NCI-H2107 treated with DMSO at 0.1 percent for 48 hours (cell line): ENCODE data around the gene SUMF1.

Source experiments
- DNase-seq: peaks from one replicate; lab custom pipeline; 2025; ENCODE audit not compliant: unreplicated experiment; lab: John Stamatoyannopoulos, UW

SUMF1 gene

DNA sequence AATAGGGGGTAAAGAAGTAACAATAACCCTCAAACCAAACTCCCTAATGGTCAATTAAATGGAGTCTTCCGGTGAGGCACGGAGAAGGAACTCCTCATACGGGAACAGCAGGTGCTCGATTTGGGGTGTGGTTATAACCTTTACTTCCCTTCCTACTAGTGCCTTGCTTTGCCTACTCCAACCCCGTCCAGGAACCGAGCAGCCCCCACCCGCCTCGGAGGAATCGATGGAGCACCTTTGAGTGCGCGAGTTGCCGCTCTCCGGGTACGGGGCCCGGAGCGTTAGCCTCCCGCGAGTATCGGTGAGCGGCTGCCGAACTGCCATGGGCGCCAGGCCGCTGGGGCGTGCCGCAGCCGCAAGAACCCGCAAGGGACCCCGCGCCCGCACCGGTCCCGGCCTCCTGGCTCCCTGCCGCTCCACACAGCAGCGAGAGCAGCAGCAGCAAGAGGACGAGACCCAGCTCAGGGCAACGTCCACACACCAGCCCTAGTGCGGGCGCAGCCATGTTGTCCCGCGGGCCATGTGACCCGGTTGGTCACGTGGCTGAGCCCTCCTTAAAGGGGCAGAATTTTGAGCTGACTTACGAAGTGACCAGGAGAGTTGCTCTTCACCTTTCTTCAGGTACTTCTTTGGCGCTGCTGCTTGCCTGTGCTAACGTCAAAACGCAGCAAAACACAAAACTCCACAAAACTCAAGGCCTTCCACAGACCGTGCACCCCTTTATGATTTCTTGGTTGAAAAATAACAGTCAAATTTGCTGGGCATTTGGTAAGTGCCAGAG is at the start of gene SUMF1:
Gene SUMF1, minus strand, starts transcription at position 529 of the 781 bp plus-strand sequence. Its CDS starts 24 bp downstream, at position 505.
- DNase-seq, result no peak

DNA sequence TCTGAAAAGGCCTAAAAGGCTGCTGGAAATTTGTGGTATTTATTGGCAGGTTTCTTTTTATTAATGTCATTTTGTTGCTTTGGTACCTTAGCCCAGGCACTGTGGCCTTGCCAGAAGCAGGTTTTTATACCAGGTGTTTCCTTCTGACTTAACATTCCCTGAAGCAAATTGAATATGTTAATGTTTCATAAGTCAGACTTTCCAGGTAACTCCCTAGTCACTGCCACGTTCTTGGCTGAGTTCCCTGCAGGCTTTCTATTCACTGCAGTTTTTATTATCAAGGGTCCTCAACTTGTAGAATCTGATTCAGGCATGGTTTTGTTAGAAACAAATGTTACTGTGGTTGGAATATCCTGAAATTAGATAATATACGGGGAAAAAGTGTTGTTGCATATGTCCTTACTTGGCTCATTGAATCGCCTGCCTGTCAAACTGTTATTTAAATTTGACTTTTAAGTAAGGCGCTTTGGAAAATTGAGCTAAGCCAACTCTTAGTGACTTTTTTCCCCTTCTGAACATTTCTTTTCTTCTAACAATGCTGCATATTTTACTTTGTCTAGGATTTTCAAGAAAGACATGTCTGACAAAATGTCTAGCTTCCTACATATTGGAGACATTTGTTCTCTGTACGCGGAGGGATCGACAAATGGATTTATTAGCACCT is 49.0 kb upstream of the SUMF1 start:
- no peak for DNase-seq

- no peak for DNase-seq
Observed at GRCh38 chr3:4514916-4515315, 47.8 kb upstream of the SUMF1 start.

GRCh38 chr3:4514321-4514720 is 47.3 kb upstream of the SUMF1 start:
- DNase-seq, result no peak

DNA sequence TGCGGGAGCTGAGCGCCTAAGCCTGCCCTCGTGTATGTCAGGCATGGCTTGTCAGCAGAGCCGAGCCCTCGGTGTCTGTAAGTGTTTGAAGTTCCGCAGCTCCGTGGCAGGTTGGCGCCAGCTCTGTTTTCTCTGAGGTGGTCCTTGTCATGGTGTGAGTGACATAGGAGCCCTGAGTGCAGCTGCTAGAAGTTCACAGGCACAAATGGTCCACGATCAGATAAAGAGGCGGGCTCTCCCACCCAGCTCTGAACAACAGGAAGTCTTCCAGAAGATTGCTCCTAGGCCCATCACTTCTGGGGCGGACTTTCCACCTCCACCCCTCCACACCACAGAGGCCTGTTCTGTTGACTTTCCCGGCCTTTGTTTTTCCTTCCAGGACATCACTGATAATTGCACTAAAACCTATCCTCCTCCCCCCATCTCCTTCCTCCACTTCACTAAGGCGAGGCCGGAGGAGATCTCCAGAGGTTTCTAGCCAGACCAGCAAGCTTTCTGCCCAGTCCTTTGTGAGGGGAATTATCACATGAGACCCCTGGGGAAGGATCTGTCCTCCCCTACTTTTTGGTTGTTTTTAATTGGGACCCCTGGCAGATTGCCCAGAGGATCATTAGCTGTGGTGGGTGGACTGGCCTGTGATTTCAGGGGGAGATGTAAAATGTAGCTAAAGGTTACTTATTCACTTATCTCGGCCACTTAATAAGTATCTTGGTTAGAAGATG is 46.0 kb upstream of the SUMF1 start:
- DNase-seq, result no peak

DNA sequence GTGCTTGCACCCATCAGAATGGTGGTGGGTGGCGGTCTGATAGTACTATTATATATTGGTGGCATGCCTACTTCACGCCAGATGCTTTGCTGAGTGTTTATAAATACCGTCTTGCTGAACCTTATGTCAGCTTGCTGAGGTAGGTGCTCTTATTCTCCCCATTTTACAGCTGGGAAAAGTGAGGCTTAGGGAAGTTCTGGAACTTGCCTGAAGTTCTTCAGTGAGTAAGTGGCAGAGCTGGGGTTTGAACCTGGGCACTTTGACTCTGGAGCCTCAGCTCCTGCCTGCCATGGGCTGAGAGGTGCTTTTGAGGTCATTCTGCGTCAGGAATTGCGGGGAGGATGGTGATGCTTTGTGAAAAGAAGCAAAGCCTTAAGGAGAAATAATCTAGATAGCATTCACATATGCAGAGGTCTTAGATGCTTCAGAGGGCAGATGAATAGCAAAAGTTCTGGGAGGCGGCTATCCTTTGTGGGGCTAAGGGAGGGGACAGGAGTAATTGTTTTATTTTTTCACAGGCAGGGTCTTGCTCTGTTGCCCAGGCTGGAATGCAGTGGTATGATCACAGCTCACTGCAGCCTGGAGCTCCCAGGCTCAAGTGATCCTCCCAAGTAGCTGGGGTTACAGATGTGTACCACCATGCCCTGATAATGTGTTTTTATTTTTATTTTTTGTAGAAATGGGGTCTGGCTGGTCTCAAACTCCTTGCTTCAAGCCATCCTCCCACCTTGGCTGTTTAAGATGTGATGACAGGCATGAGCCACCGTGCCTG is 44.6 kb upstream of the SUMF1 start:
- DNase-seq, result no peak

DNA sequence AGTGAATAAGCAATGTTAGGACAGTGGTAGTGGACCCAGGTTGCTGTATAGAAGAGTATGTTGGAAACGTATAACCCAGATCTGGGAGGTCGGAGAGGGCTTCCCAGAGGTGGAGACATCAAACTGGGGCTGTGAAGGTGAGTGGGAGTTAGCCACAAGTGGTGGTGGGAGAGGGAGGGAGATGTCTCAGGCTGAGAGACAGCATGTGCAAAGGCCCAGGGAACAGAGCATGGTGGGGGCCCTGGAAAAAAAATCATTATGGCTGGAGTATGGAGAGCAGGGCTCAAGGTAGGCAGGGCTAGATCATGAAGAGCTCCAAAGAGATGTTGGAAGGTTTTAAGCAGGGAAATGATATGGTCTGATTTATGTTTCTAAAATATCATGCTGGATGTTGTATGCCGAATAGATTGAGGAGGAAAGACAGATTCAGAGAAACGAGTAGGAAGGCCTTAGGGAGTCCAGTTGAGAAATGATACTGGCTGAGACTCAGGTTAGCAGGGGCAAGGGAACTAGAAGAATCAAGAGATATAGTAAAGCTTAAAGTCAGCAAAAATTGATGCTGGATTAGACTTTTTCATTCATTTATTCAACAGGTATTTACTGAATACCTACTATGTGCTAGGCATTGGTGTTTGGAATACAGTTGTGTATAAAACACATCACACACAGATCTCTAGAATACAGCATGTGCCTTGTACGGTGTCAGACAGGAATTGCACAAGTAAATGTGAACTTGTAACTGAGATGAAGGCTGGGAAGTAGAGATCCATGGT is 43.1 kb upstream of the SUMF1 start:
- DNase-seq, result no peak

DNA sequence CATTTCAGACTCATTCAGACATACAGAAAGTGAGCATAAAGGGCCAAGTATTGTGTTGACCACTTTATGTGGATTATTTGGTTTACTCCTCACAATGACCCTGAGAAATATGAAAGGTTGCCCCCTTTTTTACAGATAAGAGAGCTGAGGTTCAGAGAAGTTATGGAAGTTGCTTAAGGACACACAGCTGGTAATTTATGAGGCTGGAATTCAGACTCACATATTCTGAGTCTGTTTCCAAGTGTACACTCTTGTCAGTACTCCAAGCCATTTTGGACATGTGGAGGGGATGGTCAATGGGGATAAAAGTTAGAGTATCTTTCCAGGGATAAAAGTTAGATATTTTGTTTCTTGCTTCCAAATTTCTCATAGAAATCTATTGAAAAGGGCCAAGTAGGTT is 42.0 kb upstream of the SUMF1 start:
- no peak for DNase-seq

- no peak for DNase-seq
Observed at GRCh38 chr3:4508048-4508981, 41.2 kb upstream of the SUMF1 start.

DNA sequence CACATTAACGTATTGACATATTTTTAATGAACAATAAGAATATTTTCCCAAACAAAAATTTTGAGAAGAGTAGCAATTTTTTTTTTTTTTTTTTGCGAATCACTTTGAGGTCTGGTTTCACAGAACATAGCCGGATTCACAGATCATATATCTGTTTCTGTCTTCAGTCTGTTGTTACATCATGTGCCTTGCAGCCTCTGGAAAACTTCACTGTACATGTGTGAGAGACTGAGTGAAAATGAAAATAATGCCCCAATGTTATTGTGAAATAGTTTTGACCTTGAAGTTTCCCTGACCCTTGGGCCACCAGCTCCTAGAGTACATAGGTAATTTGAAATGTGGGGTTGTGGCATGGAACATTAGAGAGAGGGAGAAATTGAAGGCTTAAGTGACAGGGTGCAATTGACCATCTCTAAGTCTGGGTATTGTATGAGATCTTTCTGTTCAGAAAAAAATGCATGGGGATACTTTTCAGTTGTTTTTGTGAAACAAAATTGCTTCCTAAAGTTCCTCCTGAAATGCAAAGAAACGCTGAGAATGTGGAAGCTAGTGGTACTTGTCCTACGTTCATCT is 40.0 kb upstream of the SUMF1 start:
- DNase-seq, result no peak

GRCh38 chr3:4506559-4507023 is 39.5 kb upstream of the SUMF1 start:
- no peak for DNase-seq

DNA sequence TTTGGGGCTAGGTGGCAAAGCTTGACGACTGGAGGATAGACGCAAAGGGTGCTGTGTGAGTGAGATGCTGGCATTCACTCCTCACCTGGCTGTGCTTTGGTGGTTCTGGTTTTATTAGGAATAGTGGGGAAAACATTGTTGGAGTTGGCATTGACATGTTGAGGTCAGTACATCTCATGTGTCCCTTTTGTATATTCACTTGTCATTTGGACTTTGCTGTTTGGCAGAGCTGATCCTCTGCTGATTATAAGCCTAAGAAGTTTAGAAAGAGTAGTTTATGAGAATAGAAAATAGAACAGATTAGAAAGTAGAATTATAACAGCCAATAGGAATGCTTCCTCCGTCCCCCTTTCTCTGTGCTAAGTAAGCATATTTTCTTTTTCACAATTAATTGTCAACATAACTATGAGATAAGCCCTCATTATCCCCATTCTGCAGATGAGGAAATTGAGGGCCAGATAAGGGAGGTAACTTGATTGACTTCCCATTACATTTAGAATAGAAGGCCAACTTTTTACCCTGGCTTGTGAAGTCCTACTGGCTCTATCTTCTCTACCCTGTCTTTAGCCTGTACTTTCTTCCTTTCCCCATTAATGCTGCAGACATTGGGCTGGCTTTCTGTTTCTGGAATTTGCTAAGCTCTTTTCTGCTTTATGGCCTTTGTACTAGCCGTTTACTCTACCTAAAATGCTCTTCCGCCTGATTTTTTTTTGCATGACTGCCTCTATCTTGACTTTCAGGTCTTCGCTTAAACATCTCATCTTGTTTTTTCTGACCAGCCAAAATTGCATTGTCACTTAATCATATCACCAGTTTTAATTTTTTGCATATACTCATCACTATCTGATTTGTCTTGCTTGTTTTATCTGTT is 38.9 kb upstream of the SUMF1 start:
- no peak for DNase-seq

DNA sequence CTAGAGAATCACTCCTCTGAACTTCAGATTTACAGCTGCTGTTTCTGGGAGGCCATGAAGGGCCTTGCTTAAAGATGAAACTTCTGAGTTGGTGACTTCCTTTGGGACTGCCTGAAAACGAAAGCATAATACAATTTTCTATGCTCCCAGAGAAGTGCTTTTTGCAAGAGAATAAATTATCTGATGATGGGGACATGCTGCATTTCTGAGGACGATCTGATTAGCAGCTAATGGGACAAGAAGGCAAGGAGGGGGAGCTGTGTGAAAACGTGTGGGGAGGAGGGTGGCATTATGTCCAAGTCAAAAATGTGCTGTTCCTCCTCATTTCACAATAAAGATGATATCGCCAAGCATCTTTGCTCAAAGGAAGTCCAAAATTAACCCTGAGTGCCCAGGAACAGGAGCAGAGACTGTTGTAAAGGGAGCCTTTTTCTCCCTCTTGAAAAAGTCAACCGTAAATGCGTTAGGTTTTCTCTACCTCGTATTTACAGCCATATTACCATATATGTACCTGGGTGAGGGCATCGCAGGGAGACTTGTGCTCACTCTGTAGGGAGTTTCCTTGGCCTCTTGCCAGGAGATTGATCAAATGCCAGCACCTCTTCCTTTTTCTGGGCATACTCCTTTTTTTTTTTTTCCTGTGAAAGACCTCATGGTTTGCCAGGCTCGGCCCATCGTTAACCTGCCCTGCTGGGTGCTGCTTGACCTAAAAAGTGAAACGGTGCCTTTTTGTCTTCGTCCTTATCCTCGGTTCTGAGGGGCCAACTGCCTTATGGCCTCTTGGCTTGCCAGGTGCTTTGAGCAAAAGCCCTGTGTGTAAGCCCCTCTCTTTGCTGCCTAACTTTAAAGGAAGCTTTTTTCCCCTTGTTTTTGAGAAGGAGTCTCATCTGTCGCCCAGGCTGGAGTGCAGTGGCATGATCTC is 37.5 kb upstream of the SUMF1 start:
- no peak for DNase-seq

DNA sequence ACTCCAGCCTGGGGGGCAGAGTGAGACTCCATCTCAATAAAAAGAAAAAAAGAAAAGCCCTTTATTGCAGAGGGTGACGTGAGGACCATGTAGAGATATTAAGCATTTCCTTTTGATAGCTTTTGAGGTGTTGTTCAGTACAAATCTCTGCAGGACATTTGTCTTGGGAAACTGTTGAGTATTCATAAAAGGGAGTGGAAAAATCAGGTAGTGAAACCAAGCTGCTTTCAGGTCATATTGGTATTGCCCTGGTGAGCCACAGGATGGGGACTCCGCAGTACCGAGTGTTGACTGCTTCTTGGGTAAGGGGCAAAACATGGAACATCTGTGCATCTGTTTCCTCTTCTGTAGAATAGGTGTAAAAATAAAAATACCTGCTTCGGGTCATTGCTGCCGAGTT is 36.0 kb upstream of the SUMF1 start:
- no peak for DNase-seq

- DNase-seq, result no peak
Observed at GRCh38 chr3:4501927-4502326, 34.9 kb upstream of the SUMF1 start.

DNA sequence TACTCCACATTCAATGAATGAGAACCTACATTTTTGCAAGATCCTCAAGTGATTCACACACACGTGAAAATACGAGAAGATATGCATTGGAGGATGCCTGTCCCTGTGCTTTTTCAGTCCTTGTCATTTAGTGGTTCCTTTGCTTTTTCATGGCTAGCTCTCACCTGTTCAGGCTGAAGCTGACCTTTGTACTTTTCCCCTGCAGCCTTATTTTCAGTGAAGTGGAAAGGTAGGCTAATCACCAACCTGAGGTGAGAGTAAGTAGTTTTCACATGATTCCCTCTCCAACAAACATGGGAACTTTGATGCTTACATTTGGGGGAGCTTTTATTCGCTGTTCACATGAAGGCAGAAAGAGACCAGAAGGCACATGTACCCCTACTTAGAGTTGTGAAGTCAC is 34.4 kb upstream of the SUMF1 start:
- no peak for DNase-seq

DNA sequence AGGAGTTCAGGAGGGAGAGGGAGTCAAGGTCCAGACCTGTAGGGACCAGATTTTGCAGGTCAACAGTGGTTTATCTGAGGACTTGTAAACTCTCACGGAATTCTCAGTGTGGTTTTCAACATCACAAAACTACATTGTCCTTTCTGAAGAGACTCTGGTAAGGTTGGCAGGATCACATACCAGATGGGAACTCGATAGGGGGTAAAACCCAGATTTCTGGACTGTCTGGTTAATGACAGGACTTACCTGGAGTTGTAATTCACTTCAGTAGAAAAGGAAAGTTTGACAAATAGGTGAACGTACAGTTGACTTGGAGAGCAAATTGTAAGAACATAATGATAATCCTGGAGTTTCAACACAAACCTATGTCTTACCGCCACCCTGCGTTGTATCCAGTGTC is 31.4 kb upstream of the SUMF1 start:
- no peak for DNase-seq
